ENCODE results near the gene RBM5.

Gene RBM5

DNA sequence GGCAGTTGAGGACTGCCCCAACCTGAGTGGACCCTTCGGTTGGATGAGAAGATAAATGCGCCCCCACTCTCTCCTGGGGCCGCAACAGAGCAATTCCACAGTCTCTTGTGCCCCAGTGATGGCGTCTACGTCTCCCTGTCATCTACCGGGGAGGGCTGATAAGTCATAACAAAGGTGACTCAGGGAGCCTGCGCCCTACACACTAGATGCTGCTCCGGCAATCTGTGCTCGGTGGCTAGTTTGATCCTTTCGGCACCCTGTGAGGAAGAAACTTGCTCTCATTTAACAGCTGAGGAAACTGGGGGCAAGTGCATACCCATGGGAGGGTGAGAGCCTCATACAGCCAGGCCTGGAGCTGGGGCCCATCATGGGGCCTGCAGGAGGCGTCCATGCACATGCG, 52.3 kb downstream of the RBM5 start:
- no peak for DNase-seq

DNA sequence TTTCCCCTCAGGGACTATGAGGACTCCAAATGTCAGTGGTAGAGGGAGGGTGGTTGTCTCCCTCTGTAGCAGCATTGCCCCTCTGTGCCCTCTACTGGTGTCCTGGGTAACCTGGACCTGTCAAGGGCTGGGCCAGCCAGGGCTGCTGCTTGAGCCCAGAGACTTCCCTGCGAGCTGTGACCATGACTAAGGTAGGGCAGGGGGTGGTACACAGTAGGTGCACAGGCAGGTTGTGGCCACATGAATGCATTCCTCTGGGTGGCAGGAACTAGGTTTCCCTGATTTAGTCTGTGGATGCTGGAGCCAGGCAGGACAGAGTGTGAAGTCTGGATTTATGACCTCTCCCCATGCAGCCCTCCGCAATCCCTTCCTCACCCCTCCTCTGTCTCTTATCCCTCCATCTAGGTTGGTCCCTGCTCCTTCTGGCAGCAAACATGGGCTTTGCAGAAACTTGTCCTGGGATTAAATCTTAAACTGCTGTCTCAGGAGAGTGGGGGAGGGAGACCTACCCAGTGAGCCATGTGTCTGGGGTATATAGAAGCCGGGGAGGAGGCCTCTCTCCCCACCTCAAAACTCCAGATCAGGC, 57.7 kb downstream of the RBM5 start:
- no peak for DNase-seq

DNA sequence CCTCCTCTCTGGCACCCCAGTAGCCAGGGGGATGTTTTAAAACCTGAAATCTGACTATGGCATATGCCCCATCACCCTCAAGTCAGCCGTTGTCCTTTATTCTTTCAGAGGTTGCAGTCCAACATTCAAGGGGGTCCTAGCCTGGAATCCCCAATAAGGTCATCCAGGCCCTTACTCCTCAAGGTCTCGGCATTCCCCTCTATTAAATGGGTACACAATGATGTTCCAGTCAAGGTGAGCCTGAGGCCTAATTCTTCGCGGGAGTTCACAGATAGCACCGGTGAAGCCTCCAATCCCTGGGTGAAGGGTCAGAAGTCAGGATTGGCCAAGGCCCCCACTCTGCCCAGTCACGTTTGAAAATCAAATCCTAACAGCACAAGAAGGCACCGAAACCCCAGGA, 58.3 kb downstream of the RBM5 start:
- no peak for DNase-seq

DNA sequence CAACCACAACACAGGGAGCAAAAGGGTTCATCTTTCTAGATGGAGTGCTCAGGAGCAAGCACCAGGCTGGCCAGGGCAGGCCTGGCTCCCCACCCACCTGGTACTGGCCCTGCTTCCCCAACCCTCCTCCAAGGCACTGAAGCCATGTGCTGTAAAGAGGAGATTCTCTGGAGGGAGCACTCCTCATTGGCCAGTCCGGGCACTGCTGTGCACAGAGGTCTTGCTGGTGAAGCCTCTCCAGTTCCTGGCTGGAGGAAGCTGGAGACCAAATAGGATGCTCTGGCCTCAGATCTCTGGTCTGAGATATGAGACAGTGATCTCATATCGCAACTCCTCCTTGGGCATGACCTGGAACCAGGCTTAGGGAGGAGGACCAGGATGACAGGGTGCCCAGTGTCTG, 58.7 kb downstream of the RBM5 start:
- DNase-seq: no peak

DNA sequence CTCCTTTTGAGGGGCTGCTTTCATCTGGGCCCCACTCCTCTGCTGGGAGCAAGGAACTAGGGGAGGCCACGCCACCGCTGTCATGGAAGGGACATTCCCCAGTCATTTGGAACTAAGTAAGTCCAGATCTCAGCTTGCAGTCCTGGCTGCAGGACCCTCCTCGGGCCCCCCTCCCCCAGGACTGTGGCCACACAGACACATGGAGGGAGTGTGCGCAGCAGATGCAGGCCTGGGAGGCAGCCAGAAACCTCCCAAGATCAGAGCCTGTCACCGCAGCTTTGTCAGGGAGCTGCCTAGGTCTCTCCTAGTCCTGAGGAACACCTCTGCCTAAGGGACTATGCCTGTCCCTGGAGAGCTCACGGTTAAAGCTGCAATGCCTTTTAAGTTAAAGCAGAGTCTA, 59.1 kb downstream of the RBM5 start:
- no peak for DNase-seq

DNA sequence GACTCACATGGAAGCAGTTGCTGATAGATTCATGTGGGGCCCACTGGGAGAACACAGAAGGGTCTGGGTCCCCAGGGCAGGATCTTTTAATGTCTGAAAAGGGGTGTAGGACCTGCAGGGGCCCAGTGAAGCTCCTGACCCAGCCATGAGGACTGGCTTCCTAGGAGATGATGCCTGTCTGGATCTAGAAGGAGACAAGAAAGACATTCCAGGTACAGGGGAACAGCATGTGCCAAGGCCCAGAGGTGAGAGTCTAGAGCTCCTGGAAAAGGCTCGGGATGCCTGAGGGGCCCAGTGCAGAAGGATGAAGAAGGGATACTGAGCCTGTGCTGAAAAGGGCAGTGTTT, 61.7 kb downstream of the RBM5 start:
- DNase-seq: no peak

DNA sequence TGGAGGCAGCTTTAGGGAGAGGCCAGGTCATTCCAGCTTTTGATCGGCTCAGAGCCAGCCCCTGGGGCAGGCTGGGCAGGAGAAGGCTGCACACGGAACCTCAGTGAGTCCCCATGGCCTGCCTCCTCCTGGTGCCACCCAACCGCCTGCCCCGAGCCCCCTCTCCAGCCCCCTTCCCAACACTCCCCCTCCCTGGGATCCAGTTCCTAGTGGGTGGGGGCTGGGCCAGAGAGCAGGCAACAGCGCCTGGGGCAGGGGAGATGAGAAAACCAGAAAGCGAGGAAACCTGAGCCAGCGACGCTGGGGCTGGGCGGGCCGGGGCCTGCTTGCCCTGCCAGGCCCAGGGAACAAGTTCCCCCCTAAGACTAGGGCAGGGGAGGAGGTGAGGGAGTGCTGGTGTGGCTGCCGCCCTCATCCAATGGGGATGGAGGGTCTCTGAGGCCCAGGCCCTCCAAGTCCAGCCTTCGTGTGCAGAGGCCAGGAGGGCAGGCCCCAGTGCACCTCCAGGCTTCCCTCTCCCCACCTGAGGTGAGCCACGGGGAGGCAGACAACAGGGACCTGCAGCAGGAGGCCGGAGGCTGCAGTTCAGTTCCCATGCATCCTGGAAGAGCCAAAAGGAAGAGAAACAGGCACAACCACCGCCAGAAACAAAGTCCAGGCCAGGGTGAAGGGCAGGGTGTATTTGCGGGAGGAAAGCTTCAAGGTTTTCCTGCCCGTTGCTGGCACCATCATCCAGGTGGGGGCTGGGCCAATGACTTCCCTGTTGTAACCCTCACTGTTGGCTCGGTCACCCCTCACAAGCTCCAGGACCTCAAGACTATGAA, 62.4 kb downstream of the RBM5 start:
- no peak for DNase-seq

DNA sequence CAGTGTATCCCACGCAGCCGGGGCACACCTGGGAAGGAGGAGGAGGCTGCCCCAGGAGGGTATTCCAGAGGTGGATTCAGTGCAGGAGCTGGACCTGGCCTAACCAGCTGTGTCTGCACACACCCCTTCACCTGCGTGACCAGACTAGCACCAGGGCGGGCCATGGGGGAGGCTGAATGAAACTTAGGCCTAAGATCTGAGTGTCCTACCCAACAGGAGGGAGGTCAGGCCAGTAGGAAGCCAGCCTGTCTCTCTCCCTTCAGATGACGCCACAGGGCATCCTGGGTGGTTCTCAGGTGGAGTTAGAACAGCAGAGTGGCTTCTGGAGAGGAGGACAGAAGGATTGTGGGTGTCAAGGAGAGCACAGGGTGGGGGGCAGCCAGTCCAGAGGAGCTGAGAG, 63.0 kb downstream of the RBM5 start:
- no peak for DNase-seq

DNA sequence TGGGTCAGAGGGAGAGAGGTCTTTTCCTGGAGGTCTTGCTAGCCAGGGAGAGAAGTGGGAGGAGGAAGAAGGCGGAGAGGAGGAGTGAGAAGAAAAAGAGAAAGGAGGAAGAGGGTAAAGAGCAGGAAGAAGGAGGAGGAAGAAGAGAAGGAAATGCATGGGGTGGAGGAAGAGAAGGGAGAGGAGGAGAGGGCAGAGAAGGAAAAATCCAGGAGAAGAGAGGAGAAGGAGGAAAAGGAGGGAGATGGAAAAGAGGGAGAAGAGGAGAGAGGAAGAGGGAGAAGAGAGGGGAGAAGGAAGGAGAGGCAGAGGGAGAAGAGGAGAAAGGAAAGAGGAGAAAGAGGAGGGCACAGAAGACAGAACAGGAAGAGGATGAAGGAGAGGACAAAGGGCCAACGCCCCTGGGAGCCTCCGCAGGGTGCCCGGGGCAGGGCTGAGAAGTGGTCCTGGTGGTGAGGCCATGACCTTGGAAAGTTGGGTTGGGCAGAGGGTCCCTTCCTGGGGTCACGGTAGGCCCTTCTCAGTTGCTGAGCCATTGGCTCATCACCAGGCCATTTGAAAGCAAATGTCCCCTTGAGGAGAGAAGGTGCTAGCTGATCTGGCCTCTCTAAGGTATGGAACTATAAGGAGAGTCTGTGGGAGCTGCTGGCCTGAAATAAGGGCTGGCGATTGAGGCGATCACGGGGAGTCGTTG, 65.2 kb downstream of the RBM5 start:
- DNase-seq: no peak

DNA sequence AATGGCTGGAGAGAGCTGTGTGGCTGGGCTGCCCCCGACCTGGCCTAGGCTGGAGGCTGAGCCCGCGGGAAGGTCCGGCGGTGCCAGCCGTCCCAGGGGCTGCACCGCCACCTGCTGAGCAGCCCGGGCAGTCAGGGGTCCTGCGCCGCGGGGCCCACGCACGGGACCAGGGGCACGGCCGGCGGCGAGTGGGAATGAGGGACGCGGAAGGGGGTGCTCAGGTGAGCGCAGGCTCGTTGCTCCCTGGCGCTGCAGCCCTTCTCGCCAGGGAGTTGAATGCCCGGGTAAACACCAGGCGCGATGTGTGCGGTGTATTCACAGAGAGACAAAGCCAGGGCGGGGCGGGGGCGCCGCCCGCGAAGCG, 65.7 kb downstream of the RBM5 start:
- no peak for DNase-seq

DNA sequence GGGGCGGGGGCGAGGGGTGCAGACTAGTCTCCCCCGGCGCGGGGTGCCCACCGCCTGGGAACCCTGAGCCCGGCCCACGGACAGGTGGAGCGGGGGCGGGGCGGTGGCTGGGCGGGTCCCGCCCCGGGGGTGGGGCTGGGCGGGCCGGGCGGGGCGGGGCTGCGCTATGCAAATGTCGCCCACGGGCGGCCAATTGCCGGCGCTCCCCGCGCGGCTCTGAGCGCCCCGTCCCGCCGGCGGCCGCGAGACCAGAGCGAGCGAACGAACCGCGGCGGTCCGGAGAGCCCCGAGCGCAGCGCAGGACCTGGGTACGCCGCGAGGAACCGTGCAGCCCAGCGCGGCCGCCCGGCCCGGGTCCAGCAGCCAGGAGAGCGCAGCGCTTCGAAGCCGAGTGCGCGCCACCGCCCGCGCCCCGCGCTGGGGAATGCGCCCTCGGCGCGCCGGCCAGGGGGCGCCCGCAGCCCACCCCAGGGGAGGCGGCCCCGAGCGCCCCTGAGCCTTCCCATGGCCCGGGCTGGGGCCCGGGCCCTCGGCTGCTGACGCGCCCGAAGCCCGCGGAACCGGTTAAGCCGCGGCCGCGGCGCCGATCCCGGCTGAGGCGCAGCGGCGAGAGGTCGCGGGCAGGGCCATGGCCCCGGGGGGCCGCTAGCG, 66.2 kb downstream of the RBM5 start, which contains the start of gene SEMA3F:
Gene SEMA3F, plus strand, starts transcription at position 485 of the 651 bp plus-strand sequence. CDS start 4,299 bp downstream, outside the sequence.
- no peak for DNase-seq

DNA sequence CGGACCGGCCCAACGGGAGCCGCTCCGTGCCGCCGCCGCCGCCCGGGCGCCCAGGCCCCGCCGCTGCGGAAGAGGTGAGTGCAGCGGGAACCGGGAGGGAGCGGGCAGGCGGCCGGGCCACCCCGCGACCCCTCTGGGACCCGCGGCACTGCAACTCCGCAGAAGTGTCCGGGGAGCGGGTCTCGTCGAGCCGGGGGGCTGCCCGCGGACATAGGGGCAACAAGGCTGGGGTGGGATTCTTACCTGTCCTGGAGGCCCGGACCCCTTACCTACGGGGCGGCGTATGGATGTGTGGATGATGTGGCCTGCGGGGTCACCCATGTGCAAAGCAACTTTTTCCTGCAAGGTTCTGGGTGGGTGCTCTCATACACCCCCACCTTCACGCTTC, 66.8 kb downstream of the RBM5 start:
- DNase-seq: no peak

DNA sequence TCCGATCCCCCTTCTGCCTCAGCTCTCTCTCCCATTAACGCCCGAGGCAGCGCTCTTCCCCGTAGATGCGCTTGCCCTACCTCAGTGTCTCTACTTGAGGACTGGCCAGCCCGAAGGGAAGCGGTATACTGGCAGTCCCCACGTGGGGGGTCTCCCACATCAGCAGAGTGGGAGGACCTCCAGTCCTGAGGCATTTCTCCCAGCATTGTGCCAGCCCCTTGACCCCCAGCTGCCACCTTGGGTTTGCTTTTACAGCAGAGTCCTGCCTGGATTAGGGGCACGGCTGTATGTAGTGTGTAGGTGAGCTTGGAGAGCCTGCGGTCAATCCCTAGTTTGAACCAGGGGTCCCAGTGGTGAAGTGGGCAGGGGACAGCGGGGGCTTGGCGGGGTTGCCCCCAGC, 67.2 kb downstream of the RBM5 start:
- DNase-seq: no peak

DNA sequence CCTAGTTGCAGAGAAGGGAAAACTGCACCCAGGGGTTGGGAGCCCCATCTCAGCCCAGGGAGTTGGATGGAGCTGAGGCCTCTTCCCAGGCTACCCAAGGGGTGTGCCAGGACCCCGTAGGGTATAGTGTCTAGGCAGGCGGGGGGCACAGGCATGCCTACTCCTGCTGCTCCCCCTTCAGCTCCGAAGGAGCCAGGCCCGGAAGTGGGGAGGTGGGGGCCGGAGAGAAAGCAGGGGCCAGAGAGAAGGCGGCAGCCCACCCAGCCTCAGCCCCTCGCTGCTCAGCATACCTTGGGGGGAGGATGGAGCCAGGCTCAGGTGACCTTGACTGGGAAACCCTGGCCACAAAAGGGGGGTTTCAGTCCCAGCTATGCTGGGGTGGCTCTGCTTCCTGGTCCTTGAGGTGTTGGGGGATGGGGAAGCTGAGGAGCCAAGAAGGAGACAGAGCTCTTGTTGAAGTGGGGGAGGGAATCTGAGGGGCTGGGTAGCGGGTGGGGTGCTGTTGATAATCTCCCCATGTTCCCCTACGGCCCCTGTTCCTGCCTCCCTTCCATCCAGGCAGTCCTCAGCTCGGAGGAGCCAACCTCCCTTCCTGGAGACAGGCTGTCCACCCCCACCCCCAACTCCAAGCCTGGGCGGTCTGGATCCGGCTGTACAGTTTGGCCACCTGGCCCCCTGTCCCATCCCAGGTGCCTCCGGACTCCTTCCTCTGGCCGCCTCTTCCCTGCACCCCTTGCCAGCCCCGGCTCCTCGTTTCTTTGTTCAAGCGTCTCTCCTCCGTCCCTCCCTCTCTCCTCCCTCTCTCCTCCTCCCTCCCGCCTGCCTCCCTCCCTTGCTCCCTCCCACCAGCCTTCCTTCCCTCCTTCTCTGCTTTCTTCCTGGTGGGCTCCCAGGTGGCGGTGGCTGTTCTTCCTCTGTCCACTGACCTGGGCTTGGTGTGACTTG, 68.1 kb downstream of the RBM5 start:
- no peak for DNase-seq

DNA sequence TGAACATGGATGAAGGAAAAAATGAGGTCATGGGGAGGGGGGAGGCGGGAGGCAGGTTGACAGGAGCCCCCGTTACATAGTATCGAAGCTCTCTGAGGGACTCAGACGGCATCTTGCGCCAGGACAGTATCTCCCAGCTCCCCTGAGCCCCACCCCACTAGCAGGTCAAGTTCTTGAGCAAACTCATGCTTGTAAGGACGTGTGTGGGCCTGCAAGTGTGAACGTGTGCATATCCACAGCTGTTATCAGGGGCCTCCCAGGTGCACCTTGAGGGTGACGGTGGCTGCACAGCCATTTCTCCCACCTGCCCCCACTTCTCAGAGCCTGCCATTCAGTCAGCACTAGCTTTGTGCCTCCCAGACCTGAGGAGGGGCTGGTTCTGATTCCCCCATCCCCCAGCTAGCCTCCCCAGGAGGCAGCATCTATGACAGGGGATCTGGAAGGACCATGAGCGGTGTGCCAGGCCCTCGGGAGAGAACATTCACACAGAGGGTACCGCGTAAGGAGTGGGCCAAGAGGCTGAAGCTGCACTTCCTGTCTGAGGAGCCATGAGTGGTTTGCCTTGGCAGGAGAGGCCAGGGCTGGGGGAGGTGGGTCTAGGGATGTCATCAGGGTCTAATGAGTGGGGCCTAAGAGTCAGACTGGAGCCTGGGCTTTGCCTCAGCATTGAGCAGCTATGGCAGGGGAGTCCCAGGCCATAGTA, 69.3 kb downstream of the RBM5 start:
- no peak for DNase-seq

DNA sequence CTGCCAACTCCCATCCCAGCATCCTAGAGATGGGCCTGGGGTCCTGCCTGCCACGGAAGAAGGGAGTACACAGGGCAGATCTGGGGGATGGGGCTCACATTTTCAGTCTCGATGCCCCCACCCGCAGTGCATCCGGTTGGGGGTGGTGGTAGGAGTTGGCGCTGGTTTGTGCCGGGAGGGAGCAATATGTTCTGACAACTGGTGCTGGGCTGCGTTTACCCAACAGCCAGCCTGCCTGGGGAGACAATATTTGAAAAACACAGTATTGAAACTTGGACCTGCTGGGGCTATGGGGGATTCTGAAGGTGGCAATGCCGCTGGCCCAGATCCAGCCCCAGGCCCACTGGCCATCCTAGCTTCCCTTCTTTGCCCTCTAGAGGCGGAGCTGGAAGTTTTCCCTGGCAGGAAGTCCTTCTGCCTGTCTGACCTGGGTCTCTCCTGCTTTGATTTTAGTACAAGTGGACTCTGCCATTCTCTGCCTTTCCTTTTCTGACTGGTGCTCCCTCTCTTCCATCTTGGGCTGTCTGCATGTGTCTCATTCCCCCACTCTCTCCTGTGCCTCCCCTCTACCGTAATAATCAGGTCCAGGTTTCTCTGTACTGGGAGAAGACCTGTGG, 69.9 kb downstream of the RBM5 start:
- DNase-seq: no peak

DNA sequence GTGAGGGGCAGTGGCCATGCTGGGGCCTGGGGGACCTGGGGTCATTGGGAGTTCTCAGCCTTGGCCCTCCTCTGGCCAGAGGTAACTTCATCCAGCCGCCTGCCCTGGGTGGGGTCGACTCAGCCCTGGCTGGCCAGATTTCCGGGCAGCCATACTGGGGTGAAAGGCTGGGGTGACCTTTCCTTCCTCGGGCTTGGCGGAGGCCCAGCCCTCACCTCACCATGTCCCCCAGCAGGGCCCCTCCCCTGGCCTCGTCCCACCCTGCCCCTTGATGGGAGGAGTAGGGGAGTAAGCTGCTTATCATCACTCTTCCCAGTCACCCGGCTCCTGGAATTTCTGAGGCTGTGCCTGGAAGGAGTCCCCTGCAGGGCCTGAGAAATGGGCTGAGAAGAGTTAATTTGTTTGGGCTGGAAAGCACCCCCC, 71.9 kb downstream of the RBM5 start:
- no peak for DNase-seq

DNA sequence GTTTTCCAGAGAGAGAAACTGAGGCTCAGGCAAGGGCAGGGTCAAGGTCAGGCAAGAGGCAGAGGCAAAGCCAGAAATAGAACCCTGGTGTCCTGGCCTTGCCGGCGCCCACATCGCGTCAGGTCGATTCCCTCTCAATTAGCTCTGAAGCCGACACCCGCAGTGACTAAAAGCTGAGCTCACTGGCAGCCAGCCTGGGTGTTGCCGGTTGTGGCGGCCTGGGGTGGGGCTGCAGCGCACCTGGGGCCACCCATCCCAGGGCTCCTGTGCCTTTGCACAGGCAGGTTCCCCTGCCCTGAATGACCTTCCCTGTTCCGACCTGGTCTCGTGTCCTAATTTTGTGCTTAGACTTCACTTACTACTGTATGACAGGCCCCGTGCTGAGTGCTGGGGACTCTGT, 72.6 kb downstream of the RBM5 start:
- no peak for DNase-seq

DNA sequence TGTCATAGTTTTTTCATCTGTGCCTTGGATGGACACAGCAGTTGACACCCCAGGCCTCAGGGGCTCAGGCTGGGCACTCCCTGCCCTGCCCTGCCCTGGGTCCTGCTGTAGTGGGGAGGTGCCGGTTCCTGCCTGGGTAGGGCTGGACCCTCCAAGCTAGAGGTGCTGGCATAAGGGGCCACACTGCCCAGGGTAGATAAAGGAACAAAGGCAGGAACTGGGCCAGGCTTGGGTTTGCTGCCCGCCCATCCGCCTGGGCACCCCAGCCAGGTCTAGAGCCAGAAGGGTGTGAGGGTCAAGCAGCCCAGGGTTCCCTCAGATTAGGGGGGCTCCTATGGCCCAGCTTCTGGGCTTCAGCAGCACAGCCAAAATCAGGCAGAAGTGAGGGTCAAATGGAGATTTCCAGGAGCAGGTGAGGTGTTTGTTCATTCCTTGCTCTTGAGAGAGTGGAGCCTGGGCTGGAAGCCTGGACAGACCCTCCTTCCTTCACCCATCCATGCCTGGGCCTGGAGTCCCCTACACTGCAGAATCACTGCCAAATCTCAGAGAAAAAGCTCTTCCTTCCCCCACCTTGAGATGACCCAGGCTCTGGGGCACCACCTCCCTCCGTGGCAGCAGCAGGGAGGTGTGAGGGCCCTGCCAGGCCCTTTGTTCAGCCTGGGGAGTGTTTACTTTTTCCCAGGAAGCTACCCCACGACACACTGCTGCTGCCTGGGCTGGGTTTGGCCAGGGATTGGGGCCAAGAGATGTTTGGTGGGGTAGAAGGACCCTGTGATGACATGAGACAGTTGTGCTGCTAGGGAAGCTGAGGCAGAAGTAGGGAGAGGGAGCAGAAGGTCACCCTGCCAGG, 73.5 kb downstream of the RBM5 start:
- DNase-seq: no peak
